K562 (cell line): ENCODE measurements around the gene NOC4L. TPM values are rescaled to one million over a fixed set of nuclear protein-coding genes. Genes with fewer than 3 reads are reported as not detected.

Experiments
- ARID3B ChIP-seq: fragments of 250-450 bp; sonication (Bioruptor Pico); IDR thresholded peaks from 2 replicates; pipeline ENCODE4 v1.4.0; 2020; ENCODE audit warnings: borderline replicate concordance
- HNRNPK ChIP-seq: fragments of 200-400 bp; formaldehyde crosslinking; IDR thresholded peaks from one replicate; pipeline ENCODE4 v1.6.1; 2018; ENCODE audit warnings: mild to moderate bottlenecking, low read depth, low read length; ENCODE audit not compliant: poor library complexity, severe bottlenecking
- L3MBTL2 ChIP-seq: fragments of 450-650 bp; IDR thresholded peaks from 2 replicates; pipeline ENCODE4 v1.6.1; 2016; ENCODE audit warnings: mild to moderate bottlenecking, moderate library complexity
- NCOR1 ChIP-seq: fragments of 450-650 bp; IDR thresholded peaks from 2 replicates; pipeline ENCODE4 v1.6.1; 2016; ENCODE audit warnings: mild to moderate bottlenecking, moderate library complexity
- NR2C1 ChIP-seq, 2 experiments: fragments of 450-650 bp; IDR thresholded peaks; 2 replicates each; pipeline ENCODE4 v1.6.1; 2017; ENCODE audit warnings: mild to moderate bottlenecking in 2 of 2, antibody characterized with exemption in 1 of 2, inconsistent platforms in 1 of 2, missing compliant biosample characterization in 1 of 2, missing genetic modification characterization in 1 of 2
- NUFIP1 ChIP-seq: fragments of 450-650 bp; IDR thresholded peaks from 2 replicates; pipeline ENCODE4 v1.6.1; 2018; ENCODE audit not compliant: partially characterized antibody
- STAT5B ChIP-seq: fragments of 250-450 bp; sonication (Bioruptor Pico); IDR thresholded peaks from 2 replicates; pipeline ENCODE4 v1.8.0; 2021; ENCODE audit warnings: mild to moderate bottlenecking, inconsistent platforms
- TRIM24 ChIP-seq, 2 experiments: fragments of 450-650 bp; IDR thresholded peaks; 2 replicates each; pipeline ENCODE4 v1.6.1; 2016
- ZBTB5 ChIP-seq: fragments of 450-650 bp; IDR thresholded peaks from 2 replicates; pipeline ENCODE4 v1.6.1; 2017; ENCODE audit warnings: antibody characterized with exemption
- ZNF197 ChIP-seq: fragments of 200-800 bp; sonication (Bioruptor generic); IDR thresholded peaks from 2 replicates; pipeline ENCODE4 v1.6.1; 2016; ENCODE audit warnings: low read depth, missing genetic modification characterization, missing compliant biosample characterization
- ZNF561 ChIP-seq: fragments of 450-650 bp; formaldehyde crosslinking; conservative IDR thresholded peaks from 2 replicates; pipeline ENCODE4 v1.4.0; 2020; ENCODE audit warnings: mild to moderate bottlenecking, moderate library complexity
- ZNF584 ChIP-seq: fragments of 200-800 bp; sonication (Bioruptor generic); IDR thresholded peaks from 2 replicates; pipeline ENCODE4 v1.6.1; 2016; ENCODE audit warnings: low read depth, mild to moderate bottlenecking, missing genetic modification characterization, missing compliant biosample characterization
- polyA plus RNA-seq, 8 experiments: library from polyadenylated mRNA; depleted of rRNA in 4 of 8; stranded (reverse) in 5 of 8; unstranded in 3 of 8; fragments of >200 nt; fragmentation: Nextera tagmentation in 2 of 8; fragmentation: Illumina TruSeq in 1 of 8; extraction: Ambion mirVana in 2 of 8; extraction: Trizol in 1 of 8; gene quantifications; 2 replicates each; pipeline versions ENCODE4 v1.2.1 to v1.2.3, GENCODE V29; 2011 to 2014; ENCODE audit warnings: inconsistent platforms in 1 of 8, missing spikeins in 1 of 8
- total RNA-seq, 7 experiments: library from RNA; depleted of rRNA in 6 of 7; stranded (reverse); fragments of >200 nt in 6 of 7; fragmentation: Illumina TruSeq in 2 of 7; extraction: Trizol in 2 of 7; gene quantifications; 2 replicates each; pipeline versions ENCODE4 v1.2.1 to v1.2.3, GENCODE V29; 2011 to 2021; ENCODE audit warnings: low replicate concordance in 1 of 7

NOC4L gene
- total and polyA plus RNA-seq, 9 of the 15 experiments (the other 6 are each of a cell fraction or from before 2014, with no cell fraction given) = 1.3 to 77.0 (median 20.0) TPM

- TF ChIP-seq ARID3B (CRISPR knock-in tag) (no peak), ZNF584 (CRISPR knock-in tag) (no peak), HNRNPK (no peak), ZBTB5 (no peak), L3MBTL2 (no peak), STAT5B (CRISPR knock-in tag) (no peak), ZNF561 (CRISPR knock-in tag) (no peak), NR2C1 (IDR thresholded peaks at IDR 0.05) (no peak), NR2C1 (tag; IDR thresholded peaks at IDR 0.05) (no peak), NUFIP1 (no peak), NCOR1 (no peak), TRIM24 (IDR thresholded peaks at IDR 0.05) (no peak), ZNF197 (no peak)
Observed at GRCh38 chr12:132186208-132186856, 42.1 kb downstream of the NOC4L start (continued).
